Stromal cell of bone marrow (primary cell): ENCODE data around the gene RBM44.
"Not testable (repeated sequence)": the region's sequence is repeated elsewhere in the genome, so short reads cannot be mapped to it uniquely, and the experiment has no call there.

Source experiments
- DNase-seq: peaks from one replicate; pipeline ENCODE4 v3.0.0-alpha.2; 2012; ENCODE audit warnings: low read depth

The RBM44 gene

GRCh38 chr2:237859082-237859433 lies 60.5 kb downstream of the RBM44 start:
- no peak for DNase-seq

GRCh38 chr2:237859533-237860272 lies 61.1 kb downstream of the RBM44 start, which contains the start of gene RAMP1:
TSS of gene RAMP1 (plus strand) at chr2:237859623. CDS start at chr2:237859676, 53 bp downstream.
- no peak for DNase-seq

- no peak for DNase-seq
Observed at GRCh38 chr2:237860273-237860935, 61.8 kb downstream of the RBM44 start.

DNA sequence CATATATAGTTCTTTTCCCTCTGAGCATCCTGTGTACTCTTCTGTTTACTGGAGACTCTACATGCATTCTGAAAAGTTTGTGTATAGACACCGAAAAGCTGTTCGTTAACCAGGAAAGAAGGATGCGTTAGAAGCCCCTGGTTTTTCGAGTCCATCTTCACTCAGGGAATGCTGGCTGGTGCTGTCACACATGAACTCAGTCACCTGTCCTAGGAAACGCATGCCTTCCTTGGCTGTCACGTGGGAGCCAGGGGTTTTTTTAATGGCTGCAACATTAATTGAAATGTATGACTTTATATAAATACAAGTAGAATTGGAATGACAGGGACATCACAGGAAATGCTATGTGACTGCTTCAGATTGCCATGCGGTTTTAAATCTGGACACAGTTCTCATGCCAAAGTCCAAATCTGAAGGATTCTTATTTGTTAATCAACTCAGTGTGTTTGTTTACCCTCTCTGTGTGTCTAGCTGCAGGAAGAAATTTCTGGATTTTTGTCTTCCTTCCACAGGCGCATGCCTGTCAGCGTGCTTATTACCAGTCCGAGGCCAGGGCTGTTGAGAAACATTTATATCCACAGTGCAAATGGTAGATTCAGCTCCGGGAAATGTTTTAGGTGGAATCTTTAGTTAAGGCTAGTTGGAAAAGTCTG lies 63.4 kb downstream of the RBM44 start:
- no peak for DNase-seq

DNA sequence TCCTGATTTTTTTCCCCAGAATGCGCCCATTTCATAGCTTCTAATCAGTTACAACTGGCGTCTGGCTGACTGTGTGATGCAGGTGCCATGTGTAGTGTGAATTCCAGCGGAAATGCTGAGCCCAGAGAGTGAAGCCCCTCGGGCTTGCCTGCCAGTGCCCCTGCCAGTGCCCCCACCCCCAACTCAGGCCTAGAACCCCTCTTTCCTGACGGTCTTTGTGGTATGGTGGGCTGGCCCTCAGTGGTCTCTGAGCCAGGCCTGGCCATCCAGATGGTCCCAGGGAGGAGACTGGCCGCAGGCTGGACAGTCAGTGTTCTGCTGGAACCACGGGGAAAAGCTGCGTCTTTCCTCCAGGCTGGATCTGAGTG lies 63.9 kb downstream of the RBM44 start:
- no peak for DNase-seq

GRCh38 chr2:237863102-237863511 lies 64.5 kb downstream of the RBM44 start:
- DNase-seq = no peak

DNA sequence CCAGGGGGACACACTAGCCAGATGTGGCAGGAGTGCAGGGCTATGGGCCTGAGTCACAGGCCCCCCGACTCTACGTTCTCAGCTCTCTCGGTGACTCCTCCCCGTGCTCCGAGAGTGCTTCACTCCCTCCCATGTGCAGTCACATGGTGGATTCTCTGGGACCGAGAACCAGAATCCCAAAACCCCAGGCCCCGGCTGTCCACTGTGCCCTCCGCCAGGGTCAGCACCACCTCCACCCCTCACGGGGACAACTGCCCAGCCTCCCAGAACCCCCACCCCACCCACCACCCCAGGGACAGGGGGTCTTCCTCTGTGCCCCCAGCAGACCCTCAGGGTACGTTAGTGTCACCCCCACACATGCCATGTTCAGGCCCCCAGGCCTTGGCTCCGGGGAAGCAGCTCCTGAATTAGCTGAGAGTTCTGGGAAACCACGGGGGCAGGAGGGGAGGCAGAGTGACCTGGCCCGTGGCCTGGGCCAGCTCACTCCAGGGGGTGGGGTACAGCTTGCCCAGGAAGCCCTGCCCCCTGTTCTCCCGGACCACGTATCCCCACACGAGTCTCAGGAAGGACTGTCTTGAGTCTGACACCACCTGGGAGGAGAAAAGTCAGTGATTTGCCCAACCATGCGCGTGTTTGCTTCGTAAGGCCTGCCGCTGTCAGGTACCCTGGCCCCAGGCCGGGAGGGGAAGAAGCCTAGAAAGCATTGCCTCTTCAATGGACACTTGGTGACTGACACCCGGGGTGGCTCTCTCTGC lies 65.3 kb downstream of the RBM44 start:
- no peak for DNase-seq

GRCh38 chr2:237864444-237864931 lies 65.9 kb downstream of the RBM44 start:
- no peak for DNase-seq

- no peak for DNase-seq
Observed at GRCh38 chr2:237864940-237865622, 66.5 kb downstream of the RBM44 start.

GRCh38 chr2:237865623-237866041 lies 67.1 kb downstream of the RBM44 start:
- DNase-seq = no peak

- no peak for DNase-seq
Observed at GRCh38 chr2:237866101-237866621, 67.6 kb downstream of the RBM44 start.

GRCh38 chr2:237867465-237867864 lies 68.9 kb downstream of the RBM44 start:
- no peak for DNase-seq

DNA sequence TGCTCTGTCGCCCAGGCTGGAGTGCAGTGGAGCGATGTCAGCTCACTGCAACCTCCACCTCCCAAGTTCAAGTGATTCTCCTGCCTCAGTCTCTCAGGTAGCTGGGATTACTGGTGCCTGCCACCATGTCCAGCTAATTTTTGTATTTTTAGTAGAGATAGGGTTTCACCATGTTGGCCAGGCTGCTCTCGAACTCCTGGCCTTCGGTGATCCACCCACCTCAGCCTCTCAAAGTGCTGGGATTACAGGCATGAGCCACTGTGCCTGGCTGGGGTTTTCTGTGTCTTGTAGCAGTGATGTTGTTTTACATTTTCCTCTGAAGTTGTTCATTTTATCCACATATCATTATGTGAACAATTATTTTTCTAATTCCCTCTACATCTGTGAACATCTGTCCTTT lies 69.5 kb downstream of the RBM44 start:
- DNase-seq = not testable (repeated sequence)

GRCh38 chr2:237868631-237869342 lies 70.2 kb downstream of the RBM44 start:
- DNase-seq = peak; percentile 54

- DNase-seq = no peak
Observed at GRCh38 chr2:237869343-237870102, 70.9 kb downstream of the RBM44 start.

DNA sequence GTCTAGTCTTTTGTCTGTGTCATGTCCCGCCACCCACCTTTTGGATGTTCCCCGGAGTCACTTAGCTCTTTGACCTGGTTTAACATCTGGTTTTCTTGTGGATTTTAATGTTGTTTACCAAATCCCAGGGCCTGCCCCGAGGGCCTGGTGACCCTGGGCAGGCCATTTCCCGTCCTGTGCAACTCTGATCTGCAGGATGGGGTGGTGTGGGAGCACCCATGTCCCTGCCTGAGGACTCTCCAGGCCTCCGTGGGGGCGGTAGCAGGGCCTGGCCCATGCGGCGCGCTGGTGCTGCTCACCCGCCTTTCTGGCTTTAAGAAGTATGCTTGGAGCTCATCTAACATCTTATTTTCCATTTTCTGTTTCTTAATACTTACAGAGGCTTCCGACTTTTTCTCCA lies 71.5 kb downstream of the RBM44 start:
- DNase-seq = no peak

DNA sequence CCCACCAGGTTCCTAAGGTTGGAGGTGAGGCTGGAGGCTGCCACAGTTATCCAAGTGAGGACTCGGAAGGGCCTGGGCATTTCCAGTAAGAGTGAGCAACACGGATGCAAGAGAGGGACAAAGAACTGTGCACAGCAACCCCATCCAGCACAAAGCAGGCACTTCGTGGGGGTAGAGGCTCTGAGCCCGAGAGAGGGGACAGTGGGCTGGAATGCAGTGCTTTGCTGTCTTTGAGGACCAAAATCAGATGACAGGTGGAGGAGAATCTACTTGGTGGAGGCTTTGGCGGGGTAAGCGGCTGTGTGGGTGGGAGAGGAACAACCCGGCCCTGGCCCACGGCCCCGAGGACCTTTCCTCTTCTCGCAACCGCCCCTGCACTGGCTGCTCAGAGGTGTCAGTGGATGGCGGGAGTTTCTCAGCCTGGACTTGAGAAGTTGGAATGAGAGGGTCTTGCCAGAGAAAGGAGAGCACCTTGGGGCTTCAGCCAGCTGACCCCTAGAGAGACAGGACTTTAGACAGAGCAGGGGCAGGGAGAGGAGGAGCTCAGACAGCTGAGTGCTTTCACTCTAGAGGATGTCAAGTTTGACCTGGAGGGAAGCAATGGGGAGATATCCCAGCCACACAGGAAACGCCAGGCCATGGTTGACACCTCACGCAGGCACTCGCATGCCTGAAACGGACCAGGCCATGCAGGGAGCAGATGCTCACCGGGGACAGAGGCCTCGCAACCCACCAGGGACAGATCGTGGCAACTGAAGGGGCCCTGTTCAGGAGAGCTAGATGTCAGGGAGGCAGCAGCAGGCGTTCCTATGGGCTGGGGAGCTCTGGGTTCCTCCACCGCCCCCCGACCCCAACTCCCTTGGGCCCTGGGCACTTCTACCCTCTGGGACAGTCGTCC lies 72.4 kb downstream of the RBM44 start:
- DNase-seq = no peak

DNA sequence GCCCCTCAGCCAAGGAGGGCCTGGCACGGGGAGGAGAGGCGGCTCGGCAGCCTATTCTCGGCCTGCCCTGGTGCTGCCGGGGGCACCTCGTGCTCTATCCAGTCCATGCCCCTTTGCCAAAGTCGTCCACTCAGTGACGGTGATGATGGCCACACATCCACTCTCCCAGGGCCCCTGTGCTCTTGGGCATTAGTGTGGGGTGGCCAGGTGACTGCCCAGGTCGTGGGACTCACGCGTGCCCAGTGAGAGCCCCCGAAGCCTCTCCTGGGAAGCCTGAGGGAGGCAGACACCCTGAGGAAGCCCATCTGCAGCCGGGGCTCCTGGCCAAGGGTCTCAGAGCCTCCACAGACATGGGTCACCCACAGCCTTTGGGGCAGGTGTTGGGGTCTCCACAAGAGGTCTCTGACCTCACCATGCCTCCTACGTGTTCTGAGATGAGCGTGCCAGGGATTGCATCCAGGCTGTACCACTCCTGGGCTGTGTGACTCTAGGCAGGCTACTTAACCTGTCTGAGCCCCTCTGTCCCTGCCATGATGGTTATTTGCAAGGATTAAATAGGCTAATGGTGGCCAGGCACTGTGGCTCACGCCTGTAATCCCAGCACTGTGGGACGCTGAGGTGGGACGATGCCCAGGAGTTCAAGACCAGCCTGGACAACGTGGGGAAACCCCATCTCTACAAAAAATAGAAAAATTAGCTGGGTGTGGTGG lies 73.8 kb downstream of the RBM44 start:
- DNase-seq = no peak
